ENCODE data around the gene ZNF135.

Gene ZNF135

DNA sequence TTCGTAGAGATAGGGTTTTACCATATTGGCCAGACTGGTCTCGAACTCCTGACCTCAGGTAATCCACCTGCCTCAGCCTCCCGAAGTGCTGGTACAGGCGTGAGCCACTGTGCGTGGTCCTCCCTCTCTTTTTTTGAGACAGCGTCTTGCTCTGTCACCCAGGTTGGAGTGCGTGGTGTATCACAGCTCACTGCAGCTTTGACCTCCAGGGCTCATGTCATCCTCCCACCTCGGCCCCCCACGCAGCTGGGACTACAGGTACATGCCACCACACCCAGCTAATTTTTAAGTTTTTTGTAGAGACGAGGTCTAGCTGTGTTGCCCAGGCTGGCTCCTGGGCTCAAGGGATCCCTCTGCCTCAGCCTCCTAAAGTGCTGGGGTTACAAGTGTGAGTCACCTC, 20.7 kb downstream of the ZNF135 start:
- H3K4me3 ChIP-seq (ENCODE audit: low read length), result no peak overlapping the region
- DNase-seq (ENCODE audit: low read depth), result no peak
- TF ChIP-seq, protein P1, sequence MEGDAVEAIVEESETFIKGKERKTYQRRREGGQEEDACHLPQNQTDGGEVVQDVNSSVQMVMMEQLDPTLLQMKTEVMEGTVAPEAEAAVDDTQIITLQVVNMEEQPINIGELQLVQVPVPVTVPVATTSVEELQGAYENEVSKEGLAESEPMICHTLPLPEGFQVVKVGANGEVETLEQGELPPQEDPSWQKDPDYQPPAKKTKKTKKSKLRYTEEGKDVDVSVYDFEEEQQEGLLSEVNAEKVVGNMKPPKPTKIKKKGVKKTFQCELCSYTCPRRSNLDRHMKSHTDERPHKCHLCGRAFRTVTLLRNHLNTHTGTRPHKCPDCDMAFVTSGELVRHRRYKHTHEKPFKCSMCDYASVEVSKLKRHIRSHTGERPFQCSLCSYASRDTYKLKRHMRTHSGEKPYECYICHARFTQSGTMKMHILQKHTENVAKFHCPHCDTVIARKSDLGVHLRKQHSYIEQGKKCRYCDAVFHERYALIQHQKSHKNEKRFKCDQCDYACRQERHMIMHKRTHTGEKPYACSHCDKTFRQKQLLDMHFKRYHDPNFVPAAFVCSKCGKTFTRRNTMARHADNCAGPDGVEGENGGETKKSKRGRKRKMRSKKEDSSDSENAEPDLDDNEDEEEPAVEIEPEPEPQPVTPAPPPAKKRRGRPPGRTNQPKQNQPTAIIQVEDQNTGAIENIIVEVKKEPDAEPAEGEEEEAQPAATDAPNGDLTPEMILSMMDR (conservative IDR thresholded peaks at IDR 0.05; ENCODE audit: low read depth, low read length), result no peak

DNA sequence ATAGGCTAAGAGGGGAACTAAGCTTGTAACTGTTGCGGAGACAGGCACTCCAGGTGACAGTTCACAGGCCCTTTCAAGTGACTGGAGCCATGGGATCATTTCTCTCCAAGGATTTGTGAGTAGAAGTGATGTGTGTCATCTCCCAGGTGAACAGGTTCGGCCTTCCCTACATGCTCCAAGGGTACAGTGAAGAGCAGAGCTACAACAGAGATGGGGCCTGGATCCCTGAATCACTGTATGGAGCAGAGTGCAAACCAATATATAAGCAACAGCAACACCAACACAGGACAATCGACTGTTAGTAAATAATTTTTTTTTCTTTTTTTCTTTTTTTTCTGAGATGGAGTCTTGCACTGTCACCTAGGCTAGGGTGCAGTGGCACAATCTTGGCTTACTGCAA, 23.9 kb downstream of the ZNF135 start:
- DNase-seq (ENCODE audit: low read depth), result no peak
- no peak overlapping the region for H3K4me3 ChIP-seq (ENCODE audit: low read length)
- TF ChIP-seq, protein P1 (conservative IDR thresholded peaks at IDR 0.05; ENCODE audit: low read depth, low read length), result no peak

DNA sequence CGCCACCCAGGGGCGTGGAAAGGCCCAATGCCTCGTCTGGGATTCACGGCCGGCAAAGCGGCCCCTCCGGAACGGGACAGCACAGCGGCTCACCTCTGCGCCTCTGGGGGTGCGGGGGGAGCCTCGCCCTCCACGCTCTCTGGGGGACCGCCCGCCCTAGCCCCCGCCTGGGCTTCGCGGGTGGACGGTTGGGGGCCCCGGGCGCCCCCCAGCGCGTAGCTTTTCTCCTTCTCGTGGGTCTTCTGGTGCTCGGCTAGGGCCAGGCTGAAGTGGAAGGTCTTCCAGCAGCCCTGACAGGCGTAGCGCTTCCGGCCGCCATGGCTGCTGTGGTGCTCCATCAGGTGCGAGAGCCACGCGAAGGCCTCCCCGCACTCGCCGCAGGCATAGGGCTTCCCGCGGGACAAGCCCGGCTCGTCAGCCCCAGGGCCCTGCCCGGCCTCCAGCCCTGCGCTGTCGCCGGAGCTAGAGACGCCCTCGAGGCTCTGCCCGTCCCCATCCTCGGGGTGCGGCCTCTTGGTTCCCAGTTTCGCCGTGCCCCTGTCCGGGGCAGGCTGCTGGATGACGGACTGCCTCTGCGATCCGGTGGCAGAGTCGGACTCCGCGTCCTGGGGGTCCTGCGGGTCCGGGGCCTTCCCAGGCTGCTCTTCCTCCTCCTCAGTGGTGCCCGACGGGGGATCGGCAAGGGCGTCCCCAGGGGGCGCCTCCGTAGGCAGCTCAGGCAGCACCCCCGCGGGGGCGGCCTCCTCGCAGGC, 25.7 kb downstream of the ZNF135 start:
- DNase-seq (ENCODE audit: low read depth), result no peak
- H3K4me3 ChIP-seq (ENCODE audit: low read length), result no peak overlapping the region
- TF ChIP-seq, protein P1 (conservative IDR thresholded peaks at IDR 0.05; ENCODE audit: low read depth, low read length), result no peak

DNA sequence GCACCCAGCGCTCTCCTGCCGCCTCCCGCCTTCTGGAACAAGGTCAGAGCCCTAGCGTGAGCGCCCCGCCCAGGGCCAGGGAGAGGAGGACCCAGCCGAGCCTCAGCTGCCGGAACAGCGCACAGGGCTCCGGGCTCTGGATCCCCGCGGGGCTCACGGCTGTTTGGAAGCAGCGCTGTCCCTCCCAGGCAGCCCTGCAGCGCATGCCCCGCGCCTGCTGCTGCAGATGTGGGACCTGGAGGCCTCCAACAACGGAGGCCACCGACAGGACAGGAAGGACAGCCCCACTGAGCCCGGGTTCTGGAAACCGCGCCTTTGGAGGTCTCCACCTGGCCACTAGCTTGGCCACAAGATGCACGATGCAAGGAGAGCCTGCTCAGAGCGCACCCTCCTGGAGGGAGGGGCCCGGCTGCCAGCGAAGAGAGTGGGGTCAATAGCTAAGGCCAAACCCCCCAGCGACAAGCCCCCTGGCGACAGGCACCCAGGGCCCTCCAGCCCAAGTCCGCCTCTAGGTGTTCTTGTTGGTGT, 26.3 kb downstream of the ZNF135 start:
- H3K4me3 ChIP-seq (ENCODE audit: low read length), result no peak overlapping the region

GRCh38 chr19:58086825-58087710, 28.0 kb downstream of the ZNF135 start:
- no peak overlapping the region for H3K4me3 ChIP-seq (ENCODE audit: low read length)
- no peak for DNase-seq (ENCODE audit: low read depth)
- TF ChIP-seq, protein P1 (conservative IDR thresholded peaks at IDR 0.05; ENCODE audit: low read depth, low read length), result no peak

More for the DNA sequence above, 26.3 kb downstream of the ZNF135 start:
- TF ChIP-seq, protein P1 (conservative IDR thresholded peaks at IDR 0.05; ENCODE audit: low read depth, low read length), result no peak
- DNase-seq (ENCODE audit: low read depth), result no peak

- TF ChIP-seq, protein P1 (conservative IDR thresholded peaks at IDR 0.05; ENCODE audit: low read depth, low read length), result no peak
- DNase-seq (ENCODE audit: low read depth), result no peak
Measured at GRCh38 chr19:58088521-58089052, 29.5 kb downstream of the ZNF135 start.

More at GRCh38 chr19:58088521-58089052, 29.5 kb downstream of the ZNF135 start:
- H3K4me3 ChIP-seq (ENCODE audit: low read length), result no peak overlapping the region
